Astrocyte (in vitro differentiated cells and primary cell): ENCODE measurements around the gene RCL1.

Source experiments
- EZH2 ChIP-seq: IDR thresholded peaks from 2 replicates; pipeline ENCODE4 v1.6.1; 2012; ENCODE audit warnings: mild to moderate bottlenecking, low read length, inconsistent platforms; ENCODE audit not compliant: insufficient read depth
- TF ChIP-seq, protein P1 (sequence below): IDR thresholded peaks from 2 replicates; pipeline ENCODE4 v1.5.1; 2011; ENCODE audit warnings: low read depth, mild to moderate bottlenecking, inconsistent platforms, low read length, moderate library complexity; ENCODE audit not compliant: insufficient read depth

DNA sequence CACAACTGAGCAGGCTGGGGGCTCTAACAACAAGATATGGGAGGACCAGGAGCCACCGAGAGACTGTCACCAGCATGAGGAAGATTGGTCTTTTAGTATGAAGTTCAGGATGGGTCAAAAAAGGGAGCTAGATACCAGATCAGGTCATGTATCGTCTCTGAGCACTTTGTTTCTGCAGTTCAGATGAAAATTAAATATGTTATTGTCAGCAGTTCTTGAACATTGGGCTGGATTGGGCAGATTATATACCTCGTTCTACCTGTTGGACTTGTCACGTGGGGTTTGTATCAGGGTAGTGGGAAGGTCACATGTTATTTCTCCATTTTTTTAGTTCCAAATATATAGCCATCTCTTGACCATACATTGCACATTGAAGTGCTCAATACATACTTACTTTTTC lies 47.3 kb downstream of the RCL1 start:
- TF ChIP-seq, protein P1, sequence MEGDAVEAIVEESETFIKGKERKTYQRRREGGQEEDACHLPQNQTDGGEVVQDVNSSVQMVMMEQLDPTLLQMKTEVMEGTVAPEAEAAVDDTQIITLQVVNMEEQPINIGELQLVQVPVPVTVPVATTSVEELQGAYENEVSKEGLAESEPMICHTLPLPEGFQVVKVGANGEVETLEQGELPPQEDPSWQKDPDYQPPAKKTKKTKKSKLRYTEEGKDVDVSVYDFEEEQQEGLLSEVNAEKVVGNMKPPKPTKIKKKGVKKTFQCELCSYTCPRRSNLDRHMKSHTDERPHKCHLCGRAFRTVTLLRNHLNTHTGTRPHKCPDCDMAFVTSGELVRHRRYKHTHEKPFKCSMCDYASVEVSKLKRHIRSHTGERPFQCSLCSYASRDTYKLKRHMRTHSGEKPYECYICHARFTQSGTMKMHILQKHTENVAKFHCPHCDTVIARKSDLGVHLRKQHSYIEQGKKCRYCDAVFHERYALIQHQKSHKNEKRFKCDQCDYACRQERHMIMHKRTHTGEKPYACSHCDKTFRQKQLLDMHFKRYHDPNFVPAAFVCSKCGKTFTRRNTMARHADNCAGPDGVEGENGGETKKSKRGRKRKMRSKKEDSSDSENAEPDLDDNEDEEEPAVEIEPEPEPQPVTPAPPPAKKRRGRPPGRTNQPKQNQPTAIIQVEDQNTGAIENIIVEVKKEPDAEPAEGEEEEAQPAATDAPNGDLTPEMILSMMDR, result no peak
- TF ChIP-seq EZH2, result no peak
